NCI-H345 treated with DMSO at 0.1 percent for 48 hours (cell line): ENCODE results near the gene SUCLG2.

Source experiments
- DNase-seq: peaks from one replicate; lab custom pipeline; 2025; ENCODE audit not compliant: unreplicated experiment; lab: John Stamatoyannopoulos, UW

SUCLG2 gene

GRCh38 chr3:67517781-67518180 lies 136.6 kb downstream of the SUCLG2 start:
- DNase-seq, result no peak

- DNase-seq, result no peak
These were observed 137.9 kb downstream of the SUCLG2 start for GRCh38 chr3:67516496-67516895.

GRCh38 chr3:67515778-67516177 lies 138.6 kb downstream of the SUCLG2 start:
- no peak for DNase-seq

- DNase-seq, result no peak
These were observed 144.8 kb downstream of the SUCLG2 start for GRCh38 chr3:67509471-67510075.

GRCh38 chr3:67507584-67507983 lies 146.8 kb downstream of the SUCLG2 start:
- DNase-seq, result no peak

GRCh38 chr3:67500709-67501108 lies 153.7 kb downstream of the SUCLG2 start:
- no peak for DNase-seq

- no peak for DNase-seq
These were observed 156.7 kb downstream of the SUCLG2 start for GRCh38 chr3:67497746-67498145.

GRCh38 chr3:67495751-67496150 lies 158.7 kb downstream of the SUCLG2 start:
- no peak for DNase-seq

- no peak for DNase-seq
These were observed 160.6 kb downstream of the SUCLG2 start for GRCh38 chr3:67493808-67494207.

GRCh38 chr3:67490658-67491057 lies 163.8 kb downstream of the SUCLG2 start:
- no peak for DNase-seq

GRCh38 chr3:67489816-67490215 lies 164.6 kb downstream of the SUCLG2 start:
- DNase-seq, result no peak

- no peak for DNase-seq
These were observed 166.8 kb downstream of the SUCLG2 start for GRCh38 chr3:67487564-67488114.

GRCh38 chr3:67486883-67487282 lies 167.5 kb downstream of the SUCLG2 start:
- no peak for DNase-seq

GRCh38 chr3:67484085-67484484 lies 170.3 kb downstream of the SUCLG2 start:
- no peak for DNase-seq

- DNase-seq, result no peak
These were observed 173.3 kb downstream of the SUCLG2 start for GRCh38 chr3:67481126-67481525.

GRCh38 chr3:67478423-67478822 lies 176.0 kb downstream of the SUCLG2 start:
- DNase-seq, result no peak

- DNase-seq, result no peak
These were observed 180.1 kb downstream of the SUCLG2 start for GRCh38 chr3:67474311-67474710.

GRCh38 chr3:67472674-67473201 lies 181.7 kb downstream of the SUCLG2 start:
- DNase-seq, result no peak

- DNase-seq, result no peak
These were observed 184.2 kb downstream of the SUCLG2 start for GRCh38 chr3:67470207-67470606.

- no peak for DNase-seq
These were observed 185.9 kb downstream of the SUCLG2 start for GRCh38 chr3:67468511-67468910.

- no peak for DNase-seq
These were observed 190.8 kb downstream of the SUCLG2 start for GRCh38 chr3:67463656-67464055.

- no peak for DNase-seq
These were observed 192.2 kb downstream of the SUCLG2 start for GRCh38 chr3:67462187-67462586.

GRCh38 chr3:67461667-67462142 lies 192.7 kb downstream of the SUCLG2 start:
- no peak for DNase-seq
